HEK293T (cell line): ENCODE results near the gene BMP2.

Experiments used
- CTCF ChIA-PET: fragments of 350-600 bp; formaldehyde crosslinking; extraction: SDS; loops from one replicate; lab custom pipeline; 2021; ENCODE audit warnings: antibody characterized with exemption, inconsistent platforms; lab: Yijun Ruan, JAX
- POLR2A ChIA-PET: fragments of 350-600 bp; formaldehyde crosslinking; extraction: SDS; loops from one replicate; lab custom pipeline; 2020; ENCODE audit warnings: antibody characterized with exemption, inconsistent platforms; lab: Yijun Ruan, JAX
- DNase-seq: peaks from one replicate; pipeline ENCODE4 v3.0.0; 2012; ENCODE audit warnings: mixed read lengths; ENCODE audit errors: extremely low spot score
- ARNT ChIP-seq: fragments of 450-650 bp; IDR thresholded peaks from 2 replicates; pipeline ENCODE4 v1.6.1; 2017; ENCODE audit warnings: mild to moderate bottlenecking
- BHLHE40 ChIP-seq: fragments of 450-650 bp; IDR thresholded peaks from 2 replicates; pipeline ENCODE4 v1.6.1; 2016; ENCODE audit warnings: mild to moderate bottlenecking, moderate library complexity, borderline replicate concordance
- CTBP1 ChIP-seq: fragments of 450-650 bp; IDR thresholded peaks from 2 replicates; pipeline ENCODE4 v1.6.1; 2016; ENCODE audit warnings: borderline replicate concordance
- ELF4 ChIP-seq: fragments of 450-650 bp; IDR thresholded peaks from 2 replicates; pipeline ENCODE4 v1.6.1; 2017; ENCODE audit warnings: antibody characterized with exemption
- FOXA1 ChIP-seq: fragments of 450-650 bp; IDR thresholded peaks from 2 replicates; pipeline ENCODE4 v1.6.1; 2016; ENCODE audit warnings: mild to moderate bottlenecking
- FOXK2 ChIP-seq: fragments of 450-650 bp; IDR thresholded peaks from 2 replicates; pipeline ENCODE4 v1.6.1; 2016; ENCODE audit warnings: mild to moderate bottlenecking
- FOXM1 ChIP-seq: fragments of 450-650 bp; IDR thresholded peaks from 2 replicates; pipeline ENCODE4 v1.6.1; 2017; ENCODE audit warnings: mild to moderate bottlenecking, borderline replicate concordance
- HDGF ChIP-seq: fragments of 450-650 bp; IDR thresholded peaks from 2 replicates; pipeline ENCODE4 v1.6.1; 2017; ENCODE audit warnings: antibody characterized with exemption, borderline replicate concordance
- L3MBTL2 ChIP-seq: fragments of 450-650 bp; conservative IDR thresholded peaks from 2 replicates; pipeline ENCODE4 v1.6.1; 2016; ENCODE audit warnings: mild to moderate bottlenecking
- LEF1 ChIP-seq: fragments of 450-650 bp; IDR thresholded peaks from 2 replicates; pipeline ENCODE4 v1.6.1; 2017; ENCODE audit warnings: mild to moderate bottlenecking, borderline replicate concordance
- NFRKB ChIP-seq: fragments of 450-650 bp; IDR thresholded peaks from 2 replicates; pipeline ENCODE4 v1.6.1; 2016; ENCODE audit warnings: mild to moderate bottlenecking, moderate library complexity
- PKNOX1 ChIP-seq: fragments of 450-650 bp; IDR thresholded peaks from 2 replicates; pipeline ENCODE4 v1.6.1; 2016
- SP1 ChIP-seq: fragments of 450-650 bp; IDR thresholded peaks from 2 replicates; pipeline ENCODE4 v1.6.1; 2017
- SUZ12 ChIP-seq: fragments of 450-650 bp; IDR thresholded peaks from 2 replicates; pipeline ENCODE4 v1.6.1; 2016; ENCODE audit warnings: mild to moderate bottlenecking
- TARDBP ChIP-seq: fragments of 450-650 bp; IDR thresholded peaks from 2 replicates; pipeline ENCODE4 v1.6.1; 2016
- ZNF384 ChIP-seq: fragments of 450-650 bp; IDR thresholded peaks from 2 replicates; pipeline ENCODE4 v1.6.1; 2016

The BMP2 gene

GRCh38 chr20:6765469-6766058 is 1.9 kb upstream of the BMP2 start:
- CTCF ChIA-PET = interaction anchor here (0.9 to 1.3 kb wide), 2 partner anchors 358 to 643 kb away, joined by 3 read pairs; partner anchors contain the start of gene FERMT1
- POLR2A ChIA-PET = no interaction called here
- TF ChIP-seq ZNF384 (peak; percentile 13; the same call in 1 of the 2 replicates), FOXA1 (no peak), SUZ12 (no peak), SP1 (no peak), CTBP1 (no peak)
- peak; percentile 21 for DNase-seq

- ChIA-PET CTCF (interaction anchor here (0.6 to 1.3 kb wide), 5 partner anchors 18 to 644 kb away, joined by 3 to 6 read pairs (median 3); partner anchors contain the start of gene FERMT1), POLR2A (no interaction called here)
Measured at GRCh38 chr20:6766433-6766832, 1.1 kb upstream of the BMP2 start.

GRCh38 chr20:6767126-6767535 is 355 bp upstream of the BMP2 start:
- ChIA-PET CTCF (interaction anchor here (1.0 kb wide), 1 partner anchor 18 kb away, joined by 3 read pairs; no protein-coding TSS in a partner anchor), POLR2A (no interaction called here)
- TF ChIP-seq FOXK2 (no peak), BHLHE40 (no peak), LEF1 (no peak), TARDBP (no peak), ELF4 (no peak), FOXA1 (no peak), CTBP1 (no peak), ARNT (no peak)
- no peak for DNase-seq

More at GRCh38 chr20:6766433-6766832, 1.1 kb upstream of the BMP2 start:
- no peak for DNase-seq
- no peak for TF ChIP-seq LEF1
- no peak for TF ChIP-seq CTBP1
- TF ChIP-seq NFRKB = no peak
- no peak for TF ChIP-seq L3MBTL2
- no peak for TF ChIP-seq FOXA1
- no peak for TF ChIP-seq PKNOX1
- TF ChIP-seq FOXM1 = no peak
- TF ChIP-seq BHLHE40 = no peak
- no peak for TF ChIP-seq FOXK2
- TF ChIP-seq ZNF384 = no peak
- TF ChIP-seq ELF4 = no peak
- TF ChIP-seq SUZ12 = no peak
- no peak for TF ChIP-seq SP1
- no peak for TF ChIP-seq ARNT

- DNase-seq = no peak
- ChIA-PET CTCF (interaction anchor here (0.7 kb wide), 1 partner anchor 517 kb away, joined by 6 read pairs; no protein-coding TSS in a partner anchor), POLR2A (no interaction called here)
- TF ChIP-seq TARDBP = no peak
- TF ChIP-seq L3MBTL2 = no peak
- TF ChIP-seq BHLHE40 = no peak
- no peak for TF ChIP-seq ELF4
- TF ChIP-seq NFRKB = no peak
- no peak for TF ChIP-seq CTBP1
- TF ChIP-seq SP1 = no peak
- no peak for TF ChIP-seq FOXM1
Measured at GRCh38 chr20:6768228-6769140, 998 bp downstream of the BMP2 start.

- CTCF ChIA-PET = interaction anchor here (0.7 to 0.9 kb wide), 2 partner anchors 133 to 150 kb away, joined by 3 to 4 read pairs; no protein-coding TSS in a partner anchor
- TF ChIP-seq ARNT = no peak
- TF ChIP-seq FOXA1 = no peak
- POLR2A ChIA-PET = interaction anchor here (0.6 kb wide), 1 partner anchor 70 kb away, joined by 3 read pairs; no protein-coding TSS in a partner anchor
- no peak for DNase-seq
Measured at GRCh38 chr20:6769903-6770785, 2.7 kb downstream of the BMP2 start.

GRCh38 chr20:6770786-6771100 is 3.3 kb downstream of the BMP2 start:
- ChIA-PET CTCF (interaction anchor here (0.7 kb wide), 1 partner anchor 151 kb away, joined by 4 read pairs; no protein-coding TSS in a partner anchor), POLR2A (interaction anchor here (0.6 kb wide), 1 partner anchor 70 kb away, joined by 3 read pairs; no protein-coding TSS in a partner anchor)
- DNase-seq = no peak
- TF ChIP-seq BHLHE40 (no peak), FOXM1 (no peak), ELF4 (no peak), ARNT (no peak), L3MBTL2 (no peak), PKNOX1 (no peak), LEF1 (no peak), FOXK2 (no peak), FOXA1 (no peak), CTBP1 (no peak), SP1 (no peak), HDGF (no peak), TARDBP (no peak), SUZ12 (no peak), NFRKB (no peak), ZNF384 (no peak)
